Tibial nerve (tissue), 4 donors: Measurements from ENCODE around the gene RNF44. TPM values are rescaled to one million over a fixed set of nuclear protein-coding genes. Genes with fewer than 3 reads are reported as not detected.
A peak's percentile ranks its signal among the peaks of the same experiment; 100 is the strongest.

ENCODE experiments used
- DNase-seq, 2 donors: peaks; one replicate each; pipeline ENCODE4 v3.0.0-alpha.2; 2019; ENCODE audit warnings: low spot score in 2 of 2
- H3K27ac ChIP-seq, 4 donors: fragments of 200-600 bp; sonication (generic) in 3 of 4; one replicate each; pipeline ENCODE4 v1.5.1; 2017 to 2019; ENCODE audit warnings: mild to moderate bottlenecking in 1 of 4
- H3K27me3 ChIP-seq, 2 donors: fragments of 200-600 bp; sonication (generic) in 1 of 2; one replicate each; pipeline versions ENCODE4 v1.5.1 to v1.6.0; 2017 to 2019
- H3K36me3 ChIP-seq, 3 donors: fragments of 200-600 bp; sonication (generic); one replicate each; pipeline ENCODE4 v1.5.1; 2018 to 2019
- H3K4me1 ChIP-seq, 4 donors: fragments of 200-600 bp; sonication (generic) in 3 of 4; one replicate each; pipeline ENCODE4 v1.5.1; 2017 to 2019
- H3K4me3 ChIP-seq, 4 donors: fragments of 200-600 bp; sonication (generic) in 3 of 4; one replicate each; pipeline ENCODE4 v1.5.1; 2017 to 2019; ENCODE audit warnings: mild to moderate bottlenecking in 1 of 4, moderate library complexity in 1 of 4
- H3K9me3 ChIP-seq, 4 donors: fragments of 200-600 bp; sonication (generic) in 3 of 4; one replicate each; pipeline ENCODE4 v1.5.1; 2017 to 2019
- CTCF ChIP-seq, 5 experiments: fragments of 200-600 bp in 3 of 5; fragments of 450-650 bp in 2 of 5; sonication (generic) in 3 of 5; IDR thresholded peaks; one replicate each; pipeline ENCODE4 v1.5.1; 2016 to 2019; ENCODE audit warnings: antibody characterized with exemption in 5 of 5, mild to moderate bottlenecking in 3 of 5, moderate library complexity in 2 of 5
- EP300 ChIP-seq, 2 donors: sonication (generic); formaldehyde crosslinking; IDR thresholded peaks; one replicate each; pipeline ENCODE4 v1.6.1; 2017; ENCODE audit warnings: antibody characterized with exemption in 2 of 2, mild to moderate bottlenecking in 1 of 2
- POLR2A ChIP-seq, 2 donors: fragments of 450-650 bp; IDR thresholded peaks; one replicate each; pipeline ENCODE4 v1.6.1; 2017; ENCODE audit warnings: antibody characterized with exemption in 2 of 2, mild to moderate bottlenecking in 2 of 2, moderate library complexity in 2 of 2
- WGBS, 2 donors: methylation state at CpG; one replicate each; pipeline ENCODE4 v1.1.5; 2018; 5-methylcytosine and 5-hydroxymethylcytosine counted together
- total RNA-seq, 4 donors: library from RNA; depleted of rRNA; stranded (reverse); fragments of >200 nt; gene quantifications; one replicate each; pipeline ENCODE4 v1.1.0, GENCODE V29; 2016

The RNF44 gene
- total RNA-seq, 4 donors from 2014 or later: 11.1 to 28.5 (median 21.8) TPM

GRCh38 chr5:176577312-176578176 is 40.3 kb upstream of the RNF44 start:
- no peak for DNase-seq
- TF ChIP-seq EP300 (IDR thresholded peaks at IDR 0.05): no peak
- TF ChIP-seq POLR2A (IDR thresholded peaks at IDR 0.05): no peak
- TF ChIP-seq CTCF (IDR thresholded peaks at IDR 0.05): no peak
- Histone ChIP-seq H3K27ac (no peak overlapping the region), H3K9me3 (no peaks in the 10 kb centered on the region), H3K27me3 (peaks cover 0 to 12% of the 10 kb centered on the region in 2 donors), H3K4me3 (no peak overlapping the region), H3K4me1 (no peaks in the 10 kb centered on the region), H3K36me3 (no peaks in the 10 kb centered on the region)
- WGBS, 2 donors: 79 to 85% methylated on average over 36 of the region's 36 CpGs

- H3K27ac ChIP-seq: no peak overlapping the region
- H3K9me3 ChIP-seq: no peaks in the 10 kb centered on the region
- H3K27me3 ChIP-seq: peaks cover 0 to 12% of the 10 kb centered on the region in 2 donors
- DNase-seq: no peak
- no peak overlapping the region for H3K4me3 ChIP-seq
- WGBS, 2 donors: 74 to 77% methylated on average over 33 to 37 of the region's 37 CpGs
- no peaks in the 10 kb centered on the region for H3K36me3 ChIP-seq
- H3K4me1 ChIP-seq: no peaks in the 10 kb centered on the region
- TF ChIP-seq CTCF (IDR thresholded peaks at IDR 0.05): no peak
- no peak for TF ChIP-seq EP300 (IDR thresholded peaks at IDR 0.05)
- TF ChIP-seq POLR2A (IDR thresholded peaks at IDR 0.05): no peak
Measured at GRCh38 chr5:176575488-176576422, 38.6 kb upstream of the RNF44 start.

GRCh38 chr5:176575066-176575465 is 37.9 kb upstream of the RNF44 start:
- WGBS, 2 donors: 77 to 87% methylated on average over 5 to 14 of the region's 14 CpGs
- no peak overlapping the region for H3K27ac ChIP-seq
- H3K36me3 ChIP-seq: no peaks in the 10 kb centered on the region
- no peaks in the 10 kb centered on the region for H3K4me1 ChIP-seq
- H3K9me3 ChIP-seq: no peaks in the 10 kb centered on the region
- DNase-seq: no peak
- no peak overlapping the region for H3K4me3 ChIP-seq
- H3K27me3 ChIP-seq: peaks cover 0 to 12% of the 10 kb centered on the region in 2 donors
- no peak for TF ChIP-seq POLR2A (IDR thresholded peaks at IDR 0.05)
- TF ChIP-seq EP300 (IDR thresholded peaks at IDR 0.05): no peak
- no peak for TF ChIP-seq CTCF (IDR thresholded peaks at IDR 0.05)

- Histone ChIP-seq H3K36me3 (no peaks in the 10 kb centered on the region), H3K9me3 (no peaks in the 10 kb centered on the region), H3K27ac (no peak overlapping the region), H3K27me3 (peaks cover 0 to 12% of the 10 kb centered on the region in 2 donors), H3K4me3 (no peak overlapping the region), H3K4me1 (no peaks in the 10 kb centered on the region)
- WGBS, 2 donors: 50 to 62% methylated on average over 10 of the region's 10 CpGs
- TF ChIP-seq EP300 (IDR thresholded peaks at IDR 0.05): no peak
- TF ChIP-seq POLR2A (IDR thresholded peaks at IDR 0.05): no peak
- DNase-seq: no peak
Measured at GRCh38 chr5:176574297-176574591, 37.0 kb upstream of the RNF44 start.

GRCh38 chr5:176573564-176574296 is 36.5 kb upstream of the RNF44 start:
- Histone ChIP-seq H3K36me3 (no peaks in the 10 kb centered on the region), H3K9me3 (no peaks in the 10 kb centered on the region), H3K27ac (no peak overlapping the region), H3K4me3 (no peak overlapping the region), H3K27me3 (peaks cover 0 to 13% of the 10 kb centered on the region in 2 donors), H3K4me1 (no peaks in the 10 kb centered on the region)
- no peak for TF ChIP-seq EP300 (IDR thresholded peaks at IDR 0.05)
- peak; percentile 62 to 79 (median 73) for TF ChIP-seq CTCF (IDR thresholded peaks at IDR 0.05)
- no peak for TF ChIP-seq POLR2A (IDR thresholded peaks at IDR 0.05)
- WGBS, 2 donors: 31 to 45% methylated on average over 14 to 16 of the region's 18 CpGs
- DNase-seq: peak; percentile 41 to 74
